ENCODE results near the gene COA8.
"Not testable (repeated sequence)": the region's sequence is repeated elsewhere in the genome, so short reads cannot be mapped to it uniquely, and the experiment has no call there.

The COA8 gene

GRCh38 chr14:103525430-103526246, 37.1 kb upstream of the COA8 start:
- not testable (repeated sequence) for H3K27ac ChIP-seq; DNase-seq (ENCODE audit: low read depth, low spot score)

GRCh38 chr14:103526247-103526913, 36.4 kb upstream of the COA8 start:
- H3K27ac ChIP-seq = no peak overlapping the region
- DNase-seq (ENCODE audit: low read depth, low spot score) = no peak

- no peak overlapping the region for H3K27ac ChIP-seq
- no peak for DNase-seq (ENCODE audit: low read depth, low spot score)
These were observed 35.9 kb upstream of the COA8 start for GRCh38 chr14:103526914-103527248.

- H3K27ac ChIP-seq = peak overlapping the region; percentile 36
- no peak for DNase-seq (ENCODE audit: low read depth, low spot score)
These were observed 35.2 kb upstream of the COA8 start for GRCh38 chr14:103527408-103528145.

GRCh38 chr14:103528146-103528586, 34.6 kb upstream of the COA8 start:
- DNase-seq (ENCODE audit: low read depth, low spot score) = no peak
- H3K27ac ChIP-seq = peak overlapping the region; percentile 36

- no peak for DNase-seq (ENCODE audit: low read depth, low spot score)
- peak within 1 kb of the TSS; percentile 36 for H3K27ac ChIP-seq
These were observed 34.0 kb upstream of the COA8 start, which contains the start of gene TRMT61A for GRCh38 chr14:103528587-103529382. TRMT61A (plus strand) TSS chr14:103529196; CDS start chr14:103529979, 783 bp downstream.

- no peak for DNase-seq (ENCODE audit: low read depth, low spot score)
- H3K27ac ChIP-seq = peak overlapping the region; percentile 36
These were observed 33.1 kb upstream of the COA8 start for GRCh38 chr14:103529383-103530365.

GRCh38 chr14:103530390-103530789, 32.4 kb upstream of the COA8 start:
- H3K27ac ChIP-seq = no peak overlapping the region
- no peak for DNase-seq (ENCODE audit: low read depth, low spot score)

- H3K27ac ChIP-seq = no peak overlapping the region
- no peak for DNase-seq (ENCODE audit: low read depth, low spot score)
These were observed 31.9 kb upstream of the COA8 start for GRCh38 chr14:103530831-103531230.

GRCh38 chr14:103531421-103532215, 31.1 kb upstream of the COA8 start:
- H3K27ac ChIP-seq = no peak overlapping the region
- DNase-seq (ENCODE audit: low read depth, low spot score) = no peak

- no peak overlapping the region for H3K27ac ChIP-seq
- DNase-seq (ENCODE audit: low read depth, low spot score) = no peak
These were observed 30.3 kb upstream of the COA8 start for GRCh38 chr14:103532216-103533136.

GRCh38 chr14:103533137-103533998, 29.4 kb upstream of the COA8 start:
- H3K27ac ChIP-seq = no peak overlapping the region
- DNase-seq (ENCODE audit: low read depth, low spot score) = no peak

- DNase-seq (ENCODE audit: low read depth, low spot score) = no peak
- no peak overlapping the region for H3K27ac ChIP-seq
These were observed 28.7 kb upstream of the COA8 start for GRCh38 chr14:103533999-103534575.

- no peak for DNase-seq (ENCODE audit: low read depth, low spot score)
- no peak overlapping the region for H3K27ac ChIP-seq
These were observed 28.1 kb upstream of the COA8 start for GRCh38 chr14:103534576-103535061.

GRCh38 chr14:103535081-103535890, 27.5 kb upstream of the COA8 start:
- no peak overlapping the region for H3K27ac ChIP-seq

More at GRCh38 chr14:103535081-103535890, 27.5 kb upstream of the COA8 start:
- no peak for DNase-seq (ENCODE audit: low read depth, low spot score)

Data from epithelial cell of prostate (primary cell).